T-helper 2 cell treated with Interferon-gamma antibody and Interleukin-4, amounts not matched to agents 100 ng/mL and 5 ng/mL, for 36 hours (primary cell): ENCODE results near the gene IFNB1. TPM values are rescaled to one million over a fixed set of nuclear protein-coding genes. Genes with fewer than 3 reads are reported as not detected.

Experiments
- intact Hi-C: fragments of 100-400 bp; cut with micrococcal nuclease; formaldehyde crosslinking; loops from one replicate; pipeline ENCODE4 v1.15.1; 2023
- total RNA-seq: library from RNA; stranded (reverse); gene quantifications from 2 replicates; pipeline ENCODE4 v1.2.3, GENCODE V29; 2022

Gene IFNB1
- total RNA-seq = not detected in 2 replicates

DNA sequence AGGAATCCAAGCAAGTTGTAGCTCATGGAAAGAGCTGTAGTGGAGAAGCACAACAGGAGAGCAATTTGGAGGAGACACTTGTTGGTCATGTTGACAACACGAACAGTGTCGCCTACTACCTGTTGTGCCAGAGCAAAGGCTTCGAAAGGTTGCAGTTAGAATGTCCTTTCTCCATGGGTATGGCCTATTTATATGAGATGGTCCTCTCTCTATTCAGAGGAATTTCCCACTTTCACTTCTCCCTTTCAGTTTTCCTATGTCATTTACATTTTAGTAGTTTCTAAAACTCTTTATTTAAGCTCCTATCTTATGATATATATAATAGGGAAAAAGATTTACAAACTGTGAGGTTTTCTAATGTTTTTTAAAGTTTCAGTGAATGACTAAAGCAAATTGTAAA lies at the start of gene IFNB1:
TSS of gene IFNB1 (minus strand) at position 162 of the 400 bp plus-strand sequence. CDS start at position 89, 73 bp downstream.
- intact Hi-C loops = loop anchor here (5.0 kb wide), 1 partner anchor 35 kb away; no protein-coding TSS in a partner anchor

DNA sequence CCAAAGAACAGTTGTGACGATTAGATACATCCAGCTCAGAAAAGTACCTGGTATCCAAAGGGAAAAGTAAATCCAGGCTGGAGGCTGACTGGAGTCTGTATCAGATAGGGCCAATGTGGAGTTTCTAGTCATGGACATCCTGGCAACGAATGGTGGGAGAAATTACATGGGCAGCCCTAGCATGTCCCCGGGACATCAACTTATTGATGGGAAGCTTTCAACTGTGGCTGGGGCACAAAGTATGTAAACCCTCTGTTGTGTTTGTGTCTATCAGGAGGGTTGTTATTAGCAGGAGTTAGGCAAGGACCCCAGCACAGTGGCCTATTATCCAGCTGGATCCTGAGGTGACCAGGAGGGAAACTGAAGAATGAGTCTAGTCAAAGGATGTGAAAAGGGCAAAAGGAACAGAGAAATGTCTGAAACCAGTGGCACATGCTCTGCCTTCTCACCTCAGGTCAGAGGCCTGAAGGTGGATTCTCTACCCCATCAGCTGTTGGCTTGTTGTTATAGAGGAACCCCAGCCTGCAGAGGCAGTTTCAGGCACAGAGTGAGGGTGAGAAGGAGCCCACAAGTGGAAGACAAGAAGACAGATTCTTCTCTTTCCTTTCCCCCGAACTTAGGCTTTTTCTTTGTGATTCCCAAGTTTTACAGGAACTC lies 44.0 kb upstream of the IFNB1 start:
- intact Hi-C loops = no loop called here

DNA sequence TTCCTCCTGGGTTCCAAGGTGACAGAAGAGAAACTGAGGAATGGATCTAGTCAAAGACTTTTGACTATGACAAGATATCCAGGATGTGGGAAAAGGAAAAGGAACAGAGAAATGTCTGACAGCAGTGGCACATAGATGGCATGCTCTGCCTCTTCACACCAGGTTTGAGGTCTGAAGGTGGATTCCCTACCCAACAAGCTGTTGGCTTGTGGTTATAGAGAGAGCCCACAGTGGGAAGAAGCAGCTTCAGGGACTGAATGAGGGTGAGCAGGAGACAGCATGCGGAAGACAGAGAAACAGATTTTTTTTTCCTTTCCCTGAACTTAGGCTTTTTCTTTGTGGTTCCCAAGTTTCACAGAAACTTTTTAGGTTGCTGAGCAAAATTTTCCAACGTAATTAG lies 43.3 kb upstream of the IFNB1 start:
- intact Hi-C loops = no loop called here

DNA sequence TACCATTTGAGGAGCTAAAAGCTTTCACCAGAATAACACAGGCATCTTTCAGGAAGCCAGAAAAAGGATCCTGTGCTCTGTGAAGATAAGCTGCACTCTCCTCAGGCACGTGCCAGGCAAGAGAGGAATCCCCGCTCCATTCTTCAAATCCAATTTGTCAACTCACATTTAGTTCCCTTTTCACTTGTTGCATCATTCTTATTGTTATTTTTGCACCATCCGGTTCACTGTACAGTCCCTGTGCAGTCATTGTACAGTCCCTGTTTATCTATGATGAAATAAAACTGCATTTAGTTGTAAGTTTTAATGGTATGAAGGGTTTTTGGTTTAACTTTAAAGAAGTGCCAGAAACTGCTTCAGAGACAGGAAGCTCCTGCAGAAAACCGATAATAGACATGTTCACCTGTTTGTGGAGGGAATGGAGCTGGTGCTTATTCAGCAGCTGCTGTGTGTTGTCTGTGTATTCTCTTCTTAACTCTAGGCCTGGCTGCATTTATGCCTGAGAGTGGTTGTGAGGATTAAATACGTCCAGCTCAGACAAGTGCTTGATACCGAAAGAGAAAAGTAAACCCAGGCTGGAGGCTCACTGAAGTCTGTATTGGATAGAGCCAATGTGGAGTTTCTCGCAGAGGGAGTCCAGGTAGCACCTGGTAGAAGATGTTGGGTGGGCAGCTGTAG lies 41.5 kb upstream of the IFNB1 start:
- intact Hi-C loops = loop anchor here (10.0 kb wide), 1 partner anchor 114 kb away; no protein-coding TSS in a partner anchor

DNA sequence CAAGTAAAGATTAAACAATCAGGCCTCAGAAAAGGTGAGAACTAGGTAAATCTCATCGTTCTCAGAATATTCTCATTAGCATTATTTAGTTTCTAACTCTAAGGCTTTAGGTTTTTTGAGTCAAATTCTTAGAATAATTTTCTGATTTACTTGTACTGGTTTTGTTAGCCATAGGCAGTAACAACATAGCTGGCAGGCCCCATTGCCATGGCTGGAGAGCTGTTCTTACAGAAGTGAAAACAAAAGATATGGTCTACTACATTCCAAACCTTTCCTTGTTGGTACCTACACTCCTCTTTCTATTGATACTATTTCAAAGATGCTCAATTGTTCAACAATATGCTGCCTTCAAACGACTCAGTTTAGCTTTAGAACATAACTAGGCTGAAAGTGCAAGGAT lies 36.6 kb upstream of the IFNB1 start:
- intact Hi-C loops = loop anchor here (5.0 to 10.0 kb wide), 4 partner anchors 37 to 757 kb away; partner anchors contain the start of genes HACD4 and IFNB1

DNA sequence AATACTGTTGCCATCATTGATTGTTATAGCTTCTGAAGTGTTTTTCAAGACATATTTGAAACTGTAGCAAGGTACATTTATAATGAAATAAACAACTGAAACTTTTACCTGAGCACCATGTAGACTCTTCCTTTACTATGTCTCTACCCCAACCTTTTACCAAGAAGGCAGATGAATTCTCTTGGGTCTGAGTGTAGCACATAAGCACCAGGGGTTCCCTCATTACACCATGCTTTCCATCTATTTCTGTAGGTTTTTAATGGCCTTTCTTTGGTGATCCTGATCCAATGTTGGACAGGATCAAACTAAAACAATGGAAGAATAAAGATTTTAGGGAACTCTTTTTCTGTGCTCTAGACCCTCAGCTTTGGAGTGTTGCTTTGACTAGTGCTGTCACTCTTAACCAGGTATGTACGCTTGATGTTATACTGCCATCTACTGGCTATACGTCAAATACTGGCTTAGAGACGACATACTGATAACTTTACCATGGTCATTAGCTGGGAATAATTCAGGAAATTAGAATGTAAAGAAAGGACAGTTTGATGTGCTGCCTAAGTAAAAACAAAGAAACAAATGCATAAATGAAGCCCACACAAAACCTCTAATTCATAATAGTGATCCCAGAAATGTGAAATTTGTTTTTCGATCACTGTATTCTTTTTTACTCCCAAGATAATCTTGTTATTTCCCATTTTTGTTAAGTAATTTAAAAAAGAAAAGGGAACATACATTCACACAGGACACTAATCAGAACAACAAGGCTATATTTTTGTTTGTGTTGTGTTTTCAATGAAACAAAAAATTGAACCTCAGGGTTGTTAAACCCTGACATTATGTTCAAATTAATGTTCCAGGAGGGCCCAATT lies 33.2 kb upstream of the IFNB1 start:
- intact Hi-C loops = loop anchor here (1.0 to 10.0 kb wide), 8 partner anchors 34 to 1185 kb away; partner anchors contain the start of genes HACD4 and IFNB1

DNA sequence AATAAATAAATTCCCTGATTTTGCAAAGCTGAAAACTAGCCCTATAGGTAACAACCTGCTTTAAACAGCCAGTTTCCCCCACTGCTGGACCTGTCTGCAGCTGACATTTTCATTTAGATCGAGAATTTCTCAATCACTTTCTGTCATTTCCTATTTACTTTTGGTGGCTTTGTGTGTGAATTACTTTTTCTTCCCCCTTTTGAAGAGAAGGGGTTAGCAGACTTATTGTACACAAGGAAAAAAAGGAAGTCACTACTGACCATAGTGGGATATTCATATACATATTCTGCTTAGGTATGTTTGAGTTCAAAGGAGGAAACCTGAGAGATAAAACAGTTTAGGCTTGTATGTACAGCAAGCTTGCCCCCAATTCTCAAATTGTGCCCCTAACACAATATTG lies 27.0 kb upstream of the IFNB1 start:
- intact Hi-C loops = no loop called here

DNA sequence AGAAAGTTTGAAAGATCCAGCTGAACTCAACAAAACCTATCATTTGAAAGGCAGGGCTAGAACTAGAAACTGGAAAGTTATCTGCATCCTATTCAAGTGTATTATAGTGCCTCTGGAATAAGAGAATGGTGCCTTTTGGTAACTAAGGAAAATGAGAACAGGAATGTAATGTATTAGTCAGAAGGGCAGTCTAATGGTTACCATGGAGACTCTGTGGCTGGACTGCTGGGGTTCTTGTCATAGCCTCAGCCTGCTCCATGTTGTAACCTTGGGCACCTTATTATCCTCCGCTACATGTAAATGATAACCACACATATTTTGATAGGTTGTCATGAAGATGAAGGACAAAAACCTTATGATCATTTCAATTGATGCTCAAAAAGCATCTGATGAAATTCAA lies 24.6 kb upstream of the IFNB1 start:
- intact Hi-C loops = no loop called here

DNA sequence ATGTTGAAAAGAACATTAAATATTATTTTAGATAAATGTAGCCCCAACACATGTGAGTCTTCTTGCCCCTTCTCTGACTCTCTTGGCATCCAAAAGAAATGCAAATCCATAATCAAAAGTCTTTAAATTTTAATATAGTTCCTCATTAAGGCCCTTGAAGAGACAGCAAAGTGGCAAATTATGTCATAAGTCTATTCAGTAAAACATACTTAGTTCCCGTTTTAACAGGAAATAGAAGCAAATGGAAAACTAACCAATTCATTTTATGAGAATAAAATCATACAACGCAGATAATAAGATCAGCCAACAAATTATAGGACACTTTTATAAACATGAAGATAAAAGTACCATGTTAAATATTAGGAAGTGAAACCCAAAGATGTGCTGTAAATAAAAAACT lies 20.1 kb upstream of the IFNB1 start:
- intact Hi-C loops = loop anchor here (2.0 to 10.0 kb wide), 3 partner anchors 67 to 475 kb away; partner anchors contain the start of genes FOCAD, HACD4 and MLLT3

DNA sequence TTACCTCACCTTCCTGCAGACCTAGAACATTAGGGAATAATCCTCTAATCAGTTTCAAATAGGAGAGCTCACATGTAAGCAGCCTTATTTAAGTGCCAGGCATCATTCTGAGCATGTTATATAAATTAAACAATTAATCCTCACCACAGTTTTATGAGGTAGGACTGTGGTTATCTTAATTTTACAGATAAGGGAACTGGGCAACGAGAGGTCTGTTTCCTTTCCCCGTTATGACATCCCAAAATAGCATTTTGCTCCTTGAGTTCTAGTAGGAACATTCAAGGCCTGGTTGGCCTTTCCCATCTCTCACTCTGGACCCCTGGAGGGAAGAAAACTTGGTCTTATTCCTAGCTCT lies 19.1 kb upstream of the IFNB1 start:
- intact Hi-C loops = loop anchor here (1.0 to 10.0 kb wide), 5 partner anchors 15 to 474 kb away; partner anchors contain the start of genes FOCAD, HACD4 and MLLT3

DNA sequence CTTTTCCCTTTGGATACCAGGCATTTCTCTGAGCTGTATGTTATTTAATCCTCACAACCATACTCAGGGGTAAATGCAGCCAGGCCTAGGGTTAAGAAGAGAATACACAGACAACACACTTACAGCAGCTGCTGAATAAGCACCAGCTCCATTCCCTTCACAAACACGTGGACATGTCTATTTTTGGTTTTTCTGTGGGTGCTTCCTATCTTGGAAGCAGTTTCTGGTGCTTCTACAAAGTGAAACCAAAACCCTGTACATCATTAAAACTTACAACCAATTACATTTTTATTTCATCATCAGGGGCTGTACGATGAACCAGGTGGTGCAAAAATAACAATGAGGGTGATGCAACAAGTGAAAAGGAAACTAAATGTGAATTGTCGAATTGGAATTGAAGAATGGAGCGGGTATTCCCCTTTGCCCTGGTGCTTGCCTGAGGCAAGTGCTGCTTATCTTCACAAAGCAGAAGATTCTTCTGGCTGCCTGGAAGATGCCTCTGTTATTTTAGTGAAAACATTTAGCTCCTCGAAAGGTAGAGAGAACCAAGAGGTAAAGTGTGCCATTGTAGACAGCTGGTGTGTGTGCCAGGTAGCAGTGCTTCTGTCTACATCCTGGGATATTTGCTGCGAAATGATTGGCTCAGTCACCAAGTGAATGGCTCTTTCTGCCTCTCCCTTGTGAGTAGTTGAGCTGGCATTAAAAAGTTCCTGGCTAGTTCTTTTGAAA lies 18.6 kb upstream of the IFNB1 start:
- intact Hi-C loops = loop anchor here (1.0 to 10.0 kb wide), 5 partner anchors 14 to 474 kb away; partner anchors contain the start of genes FOCAD, HACD4 and MLLT3

DNA sequence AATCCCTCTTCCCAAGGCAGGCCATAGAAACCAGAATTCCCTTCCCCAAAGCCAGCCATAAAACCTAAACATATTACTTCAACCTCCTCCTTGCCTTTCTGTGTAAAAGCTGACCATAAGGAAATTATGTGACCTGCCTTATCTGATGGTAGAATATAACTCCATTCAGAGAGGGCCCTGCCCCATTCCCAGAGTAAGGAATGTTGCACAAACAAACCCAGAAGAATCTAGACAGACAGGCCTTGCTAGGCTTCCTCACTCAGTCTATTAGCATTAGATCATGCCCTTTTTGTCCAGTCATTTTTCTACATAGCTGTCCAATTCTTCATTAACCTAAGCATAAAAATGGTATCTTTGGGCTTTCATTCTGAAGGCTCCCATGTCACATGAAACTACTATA lies 17.8 kb upstream of the IFNB1 start:
- intact Hi-C loops = loop anchor here (10.0 kb wide), 1 partner anchor 411 kb away; the partner anchor contains the start of gene FOCAD

DNA sequence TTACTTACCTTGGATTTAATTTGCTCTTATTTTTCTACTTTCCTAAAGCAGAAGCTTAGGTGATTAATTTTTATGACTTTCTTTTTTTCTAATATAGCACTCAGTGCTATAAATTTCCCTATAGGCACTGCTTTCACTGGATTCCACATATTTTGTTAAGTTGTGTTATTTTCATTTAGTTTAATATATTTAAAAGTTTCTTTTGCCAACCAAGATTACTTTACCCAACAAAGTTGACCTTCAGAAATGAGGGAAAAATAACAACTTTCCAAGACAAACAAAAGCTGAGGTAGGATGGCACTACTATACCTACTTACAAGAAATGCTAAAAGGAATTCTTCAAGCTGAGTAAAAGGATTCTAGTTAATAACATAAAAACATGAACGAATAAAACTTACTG lies 8.8 kb upstream of the IFNB1 start:
- intact Hi-C loops = no loop called here

DNA sequence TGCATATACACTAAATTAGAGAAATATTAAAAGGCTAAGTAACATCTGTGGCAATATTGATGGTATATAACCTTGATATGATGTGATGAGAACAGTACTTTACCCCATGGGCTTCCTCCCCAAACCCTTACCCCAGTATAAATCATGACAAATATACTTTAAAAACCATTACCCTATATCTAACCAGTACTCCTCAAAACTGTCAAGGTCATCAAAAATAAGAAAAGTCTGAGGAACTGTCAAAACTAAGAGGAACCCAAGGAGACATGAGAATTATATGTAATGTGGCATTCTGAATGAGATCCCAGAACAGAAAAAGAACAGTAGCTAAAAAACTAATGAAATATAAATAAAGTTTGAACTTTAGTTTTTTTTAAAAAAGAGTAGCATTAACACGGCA lies 7.3 kb upstream of the IFNB1 start:
- intact Hi-C loops = no loop called here

DNA sequence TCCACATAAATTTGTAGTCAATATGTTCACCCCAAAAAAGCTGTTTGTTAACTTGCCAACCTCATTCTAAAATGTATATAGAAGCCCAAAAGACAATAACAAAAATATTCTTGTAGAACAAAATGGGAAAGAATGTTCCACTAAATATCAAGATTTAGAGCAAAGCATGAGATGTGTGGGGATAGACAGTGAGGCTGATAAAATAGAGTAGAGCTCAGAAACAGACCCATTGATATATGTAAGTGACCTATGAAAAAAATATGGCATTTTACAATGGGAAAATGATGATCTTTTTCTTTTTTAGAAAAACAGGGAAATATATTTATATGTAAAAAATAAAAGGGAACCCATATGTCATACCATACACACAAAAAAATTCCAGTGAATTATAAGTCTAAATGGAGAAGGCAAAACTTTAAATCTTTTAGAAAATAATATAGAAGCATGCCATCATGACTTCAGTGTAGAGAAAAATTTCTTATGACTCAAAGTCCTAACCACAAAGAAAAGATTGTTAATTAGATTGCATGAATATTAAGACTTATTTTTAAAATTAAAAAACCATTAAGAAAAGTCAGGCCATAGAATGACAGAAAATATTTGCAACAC lies 6.6 kb upstream of the IFNB1 start:
- intact Hi-C loops = no loop called here

DNA sequence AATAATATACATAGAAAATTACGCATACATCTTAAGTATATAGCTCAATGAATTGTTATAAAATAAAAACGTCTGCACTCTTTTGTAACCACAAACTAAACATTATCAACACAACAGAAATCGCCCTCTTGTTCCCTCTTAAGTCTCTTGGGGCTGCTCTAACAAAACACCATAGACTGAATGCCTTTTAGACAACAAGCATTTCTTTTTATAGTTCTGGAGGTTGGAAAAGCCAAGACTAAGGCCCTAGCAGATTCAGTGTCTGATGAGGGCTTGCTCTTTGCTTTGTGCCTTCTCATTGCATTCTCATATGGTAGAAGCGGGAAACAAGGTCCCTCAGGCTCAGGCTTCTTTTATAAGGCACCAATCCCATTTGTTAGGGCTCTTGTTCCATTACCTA lies 4.9 kb upstream of the IFNB1 start:
- intact Hi-C loops = loop anchor here (1.0 to 2.0 kb wide), 2 partner anchors 14 to 52 kb away; partner anchors contain the start of gene HACD4

DNA sequence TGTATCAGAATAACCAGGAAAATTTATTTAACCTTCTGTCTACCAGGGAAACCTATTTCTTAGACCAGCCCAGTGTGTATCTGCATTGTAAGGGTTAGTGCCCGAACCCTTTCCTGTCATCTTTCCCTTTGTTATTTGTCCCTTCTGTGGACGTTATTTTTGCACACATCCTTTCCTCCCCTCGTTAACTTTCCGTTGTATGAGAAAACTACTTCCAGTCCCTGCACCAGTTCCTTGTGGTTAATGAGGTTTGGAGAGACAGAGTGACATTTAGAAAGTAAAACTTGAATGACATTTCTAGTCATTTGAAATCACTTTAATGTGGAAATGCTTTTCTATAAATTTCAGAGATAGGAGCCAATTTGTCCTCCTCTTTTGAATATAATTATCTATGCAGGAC lies 4.3 kb upstream of the IFNB1 start:
- intact Hi-C loops = loop anchor here (1.0 to 2.0 kb wide), 2 partner anchors 14 to 51 kb away; partner anchors contain the start of gene HACD4

DNA sequence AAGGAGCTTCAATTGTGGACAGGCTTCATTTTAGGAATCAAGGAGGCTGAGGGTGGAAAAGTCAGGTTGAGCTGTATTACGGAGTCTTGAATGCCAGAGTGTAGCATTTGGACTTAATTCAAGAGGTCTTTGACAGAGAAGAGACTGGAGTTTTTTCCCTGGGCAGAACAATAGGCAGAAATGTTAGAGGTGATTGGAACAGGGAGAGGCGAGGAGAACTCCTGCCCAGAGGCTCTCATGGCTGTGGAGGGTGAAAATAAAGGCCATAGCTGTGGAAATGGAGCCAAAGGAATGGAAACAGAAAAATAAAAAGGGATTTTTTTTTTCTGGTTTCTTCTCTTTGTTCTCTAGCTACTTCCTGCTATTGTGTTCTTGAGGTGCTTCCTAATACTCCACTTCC lies 3.7 kb upstream of the IFNB1 start:
- intact Hi-C loops = no loop called here

DNA sequence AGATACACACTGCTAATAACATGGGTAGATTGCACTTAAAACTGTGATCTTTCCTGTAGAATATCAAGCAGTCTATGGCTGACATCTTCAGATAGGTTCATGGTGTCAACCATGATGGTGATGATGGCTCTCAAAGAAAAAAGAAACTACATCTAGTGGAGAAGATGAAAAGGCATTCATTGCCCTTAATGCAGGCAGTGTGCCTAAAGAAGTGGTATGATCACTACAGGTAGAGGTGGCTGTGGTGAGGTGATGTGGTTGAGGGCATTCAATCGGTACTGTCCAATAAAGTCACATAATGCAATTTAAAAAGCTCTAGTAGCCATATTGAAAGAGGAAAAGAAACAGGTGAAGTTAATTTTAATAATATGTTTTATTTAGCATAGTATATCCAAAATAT lies 3.1 kb upstream of the IFNB1 start:
- intact Hi-C loops = no loop called here

DNA sequence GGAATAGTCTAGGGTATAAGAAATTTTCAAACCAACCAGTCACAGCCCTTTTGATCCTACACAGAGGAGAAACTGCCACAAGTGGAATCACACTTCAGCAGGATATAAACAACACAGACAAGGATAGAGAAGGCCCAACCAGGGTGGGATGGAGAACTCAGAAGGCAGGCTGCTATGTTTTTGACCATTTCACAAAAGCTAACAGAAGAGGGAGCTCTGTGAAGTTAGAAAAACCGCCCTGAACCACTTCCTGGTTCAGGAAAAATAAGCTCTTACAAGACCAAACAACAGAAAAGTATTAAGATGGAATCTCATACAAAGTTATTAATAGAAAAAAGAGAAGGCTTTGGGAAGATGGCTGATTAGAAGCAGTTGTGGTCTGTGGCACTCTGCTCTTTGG lies 960 bp upstream of the IFNB1 start:
- intact Hi-C loops = loop anchor here (5.0 kb wide), 1 partner anchor 34 kb away; no protein-coding TSS in a partner anchor
